ENCODE measurements around the gene ACOXL. TPM values are rescaled to one million over a fixed set of nuclear protein-coding genes. Genes with fewer than 3 reads are reported as not detected.

Gene ACOXL
- total RNA-seq, 1 experiment from 2014 or later, result not detected

GRCh38 chr2:110888411-110888810 lies 156.0 kb downstream of the ACOXL start:
- H3K79me2 ChIP-seq (ENCODE audit: low read length), result no peaks in the 10 kb centered on the region
- DNase-seq, result no peak
- H3K4me1 ChIP-seq (ENCODE audit: low read length), result no peaks in the 10 kb centered on the region
- H3K27me3 ChIP-seq (ENCODE audit: low read length), result no peaks in the 10 kb centered on the region
- no peak overlapping the region for H2AFZ ChIP-seq (ENCODE audit: low read length)
- no peaks in the 10 kb centered on the region for H4K20me1 ChIP-seq (ENCODE audit: insufficient read depth, low read depth, low read length)
- no peaks in the 10 kb centered on the region for H3K9me2 ChIP-seq (replicated peaks; ENCODE audit: insufficient read depth, low read length)
- H3K4me3 ChIP-seq (ENCODE audit: low read length), result no peak overlapping the region
- no peaks in the 10 kb centered on the region for H3K9me3 ChIP-seq (ENCODE audit: low read length)
- no peaks in the 10 kb centered on the region for H3K36me3 ChIP-seq (ENCODE audit: insufficient read depth, low read length)
- no peak overlapping the region for H3K9ac ChIP-seq (ENCODE audit: low read length)
- no peak overlapping the region for H3K4me2 ChIP-seq (ENCODE audit: low read depth, low read length, poor library complexity, severe bottlenecking)
- H3K27ac ChIP-seq (ENCODE audit: low read length), result no peak overlapping the region

- Histone ChIP-seq H3K9me3 (ENCODE audit: low read length) (no peaks in the 10 kb centered on the region), H3K9ac (ENCODE audit: low read length) (no peak overlapping the region), H3K4me1 (ENCODE audit: low read length) (no peaks in the 10 kb centered on the region), H3K4me2 (ENCODE audit: low read depth, low read length, poor library complexity, severe bottlenecking) (no peak overlapping the region), H3K79me2 (ENCODE audit: low read length) (no peaks in the 10 kb centered on the region), H3K4me3 (ENCODE audit: low read length) (no peak overlapping the region), H2AFZ (ENCODE audit: low read length) (no peak overlapping the region), H3K36me3 (ENCODE audit: insufficient read depth, low read length) (no peaks in the 10 kb centered on the region), H4K20me1 (ENCODE audit: insufficient read depth, low read depth, low read length) (no peaks in the 10 kb centered on the region), H3K9me2 (replicated peaks; ENCODE audit: insufficient read depth, low read length) (no peaks in the 10 kb centered on the region), H3K27ac (ENCODE audit: low read length) (no peak overlapping the region), H3K27me3 (ENCODE audit: low read length) (0 out of 2 replicates have a peak, but pooled peaks cover 1% of the 10 kb centered on the region)
- DNase-seq, result no peak
Observed at GRCh38 chr2:110891626-110892025, 159.3 kb downstream of the ACOXL start.

GRCh38 chr2:110896226-110896625 lies 163.9 kb downstream of the ACOXL start:
- Histone ChIP-seq H3K4me1 (ENCODE audit: low read length) (no peaks in the 10 kb centered on the region), H3K4me3 (ENCODE audit: low read length) (no peak overlapping the region), H3K27me3 (ENCODE audit: low read length) (0 out of 2 replicates have a peak, but pooled peaks cover 2% of the 10 kb centered on the region), H2AFZ (ENCODE audit: low read length) (no peak overlapping the region), H3K9me3 (ENCODE audit: low read length) (no peaks in the 10 kb centered on the region), H3K79me2 (ENCODE audit: low read length) (no peaks in the 10 kb centered on the region), H3K9ac (ENCODE audit: low read length) (no peak overlapping the region), H3K9me2 (replicated peaks; ENCODE audit: insufficient read depth, low read length) (no peaks in the 10 kb centered on the region), H3K27ac (ENCODE audit: low read length) (no peak overlapping the region), H4K20me1 (ENCODE audit: insufficient read depth, low read depth, low read length) (no peaks in the 10 kb centered on the region), H3K4me2 (ENCODE audit: low read depth, low read length, poor library complexity, severe bottlenecking) (no peak overlapping the region), H3K36me3 (ENCODE audit: insufficient read depth, low read length) (no peaks in the 10 kb centered on the region)
- DNase-seq, result no peak

GRCh38 chr2:110897966-110898365 lies 165.6 kb downstream of the ACOXL start:
- Histone ChIP-seq H3K36me3 (ENCODE audit: insufficient read depth, low read length) (no peaks in the 10 kb centered on the region), H3K27me3 (ENCODE audit: low read length) (0 out of 2 replicates have a peak, but pooled peaks cover 2% of the 10 kb centered on the region), H3K4me2 (ENCODE audit: low read depth, low read length, poor library complexity, severe bottlenecking) (no peak overlapping the region), H3K27ac (ENCODE audit: low read length) (no peak overlapping the region), H3K79me2 (ENCODE audit: low read length) (no peaks in the 10 kb centered on the region), H3K4me3 (ENCODE audit: low read length) (no peak overlapping the region), H3K9me3 (ENCODE audit: low read length) (no peaks in the 10 kb centered on the region), H3K9me2 (replicated peaks; ENCODE audit: insufficient read depth, low read length) (no peaks in the 10 kb centered on the region), H2AFZ (ENCODE audit: low read length) (no peak overlapping the region), H4K20me1 (ENCODE audit: insufficient read depth, low read depth, low read length) (no peaks in the 10 kb centered on the region), H3K9ac (ENCODE audit: low read length) (no peak overlapping the region), H3K4me1 (ENCODE audit: low read length) (no peaks in the 10 kb centered on the region)
- no peak for DNase-seq

GRCh38 chr2:110900191-110900590 lies 167.8 kb downstream of the ACOXL start:
- Histone ChIP-seq H3K27me3 (ENCODE audit: low read length) (0 out of 2 replicates have a peak, but pooled peaks cover 2% of the 10 kb centered on the region), H3K4me2 (ENCODE audit: low read depth, low read length, poor library complexity, severe bottlenecking) (no peak overlapping the region), H3K9me2 (replicated peaks; ENCODE audit: insufficient read depth, low read length) (no peaks in the 10 kb centered on the region), H3K4me3 (ENCODE audit: low read length) (no peak overlapping the region), H3K36me3 (ENCODE audit: insufficient read depth, low read length) (no peaks in the 10 kb centered on the region), H3K79me2 (ENCODE audit: low read length) (no peaks in the 10 kb centered on the region), H3K9me3 (ENCODE audit: low read length) (no peaks in the 10 kb centered on the region), H3K9ac (ENCODE audit: low read length) (no peak overlapping the region), H2AFZ (ENCODE audit: low read length) (no peak overlapping the region), H4K20me1 (ENCODE audit: insufficient read depth, low read depth, low read length) (no peaks in the 10 kb centered on the region), H3K4me1 (ENCODE audit: low read length) (no peaks in the 10 kb centered on the region), H3K27ac (ENCODE audit: low read length) (no peak overlapping the region)
- no peak for DNase-seq

- H3K4me3 ChIP-seq (ENCODE audit: low read length), result no peak overlapping the region
- no peaks in the 10 kb centered on the region for H3K36me3 ChIP-seq (ENCODE audit: insufficient read depth, low read length)
- DNase-seq, result no peak
- no peaks in the 10 kb centered on the region for H3K4me1 ChIP-seq (ENCODE audit: low read length)
- no peak overlapping the region for H3K9ac ChIP-seq (ENCODE audit: low read length)
- no peak overlapping the region for H2AFZ ChIP-seq (ENCODE audit: low read length)
- no peak overlapping the region for H3K27ac ChIP-seq (ENCODE audit: low read length)
- no peaks in the 10 kb centered on the region for H3K9me2 ChIP-seq (replicated peaks; ENCODE audit: insufficient read depth, low read length)
- H3K9me3 ChIP-seq (ENCODE audit: low read length), result no peaks in the 10 kb centered on the region
- no peaks in the 10 kb centered on the region for H3K27me3 ChIP-seq (ENCODE audit: low read length)
- H3K4me2 ChIP-seq (ENCODE audit: low read depth, low read length, poor library complexity, severe bottlenecking), result no peak overlapping the region
- no peaks in the 10 kb centered on the region for H4K20me1 ChIP-seq (ENCODE audit: insufficient read depth, low read depth, low read length)
- H3K79me2 ChIP-seq (ENCODE audit: low read length), result no peaks in the 10 kb centered on the region
Observed at GRCh38 chr2:110903548-110903947, 171.2 kb downstream of the ACOXL start.

GRCh38 chr2:110904116-110904778 lies 171.9 kb downstream of the ACOXL start:
- H3K27ac ChIP-seq (ENCODE audit: low read length), result no peak overlapping the region
- H3K4me2 ChIP-seq (ENCODE audit: low read depth, low read length, poor library complexity, severe bottlenecking), result no peak overlapping the region
- H3K4me1 ChIP-seq (ENCODE audit: low read length), result no peaks in the 10 kb centered on the region
- no peaks in the 10 kb centered on the region for H3K9me2 ChIP-seq (replicated peaks; ENCODE audit: insufficient read depth, low read length)
- no peaks in the 10 kb centered on the region for H3K36me3 ChIP-seq (ENCODE audit: insufficient read depth, low read length)
- H2AFZ ChIP-seq (ENCODE audit: low read length), result no peak overlapping the region
- H3K4me3 ChIP-seq (ENCODE audit: low read length), result no peak overlapping the region
- H3K9ac ChIP-seq (ENCODE audit: low read length), result no peak overlapping the region
- DNase-seq, result no peak
- no peaks in the 10 kb centered on the region for H4K20me1 ChIP-seq (ENCODE audit: insufficient read depth, low read depth, low read length)
- H3K9me3 ChIP-seq (ENCODE audit: low read length), result no peaks in the 10 kb centered on the region
- H3K79me2 ChIP-seq (ENCODE audit: low read length), result no peaks in the 10 kb centered on the region
- no peaks in the 10 kb centered on the region for H3K27me3 ChIP-seq (ENCODE audit: low read length)

GRCh38 chr2:110904779-110905148 lies 172.4 kb downstream of the ACOXL start:
- no peak overlapping the region for H2AFZ ChIP-seq (ENCODE audit: low read length)
- H3K27ac ChIP-seq (ENCODE audit: low read length), result no peak overlapping the region
- no peaks in the 10 kb centered on the region for H3K9me3 ChIP-seq (ENCODE audit: low read length)

More at GRCh38 chr2:110904779-110905148, 172.4 kb downstream of the ACOXL start:
- no peaks in the 10 kb centered on the region for H3K27me3 ChIP-seq (ENCODE audit: low read length)
- H3K4me2 ChIP-seq (ENCODE audit: low read depth, low read length, poor library complexity, severe bottlenecking), result no peak overlapping the region
- H3K9me2 ChIP-seq (replicated peaks; ENCODE audit: insufficient read depth, low read length), result no peaks in the 10 kb centered on the region
- DNase-seq, result no peak
- H3K79me2 ChIP-seq (ENCODE audit: low read length), result no peaks in the 10 kb centered on the region
- no peaks in the 10 kb centered on the region for H4K20me1 ChIP-seq (ENCODE audit: insufficient read depth, low read depth, low read length)
- no peaks in the 10 kb centered on the region for H3K36me3 ChIP-seq (ENCODE audit: insufficient read depth, low read length)
- no peak overlapping the region for H3K4me3 ChIP-seq (ENCODE audit: low read length)
- no peak overlapping the region for H3K9ac ChIP-seq (ENCODE audit: low read length)
- no peaks in the 10 kb centered on the region for H3K4me1 ChIP-seq (ENCODE audit: low read length)
